GM18861 (cell line): ENCODE measurements around the gene CDKAL1.
"Not testable (repeated sequence)": the region's sequence is repeated elsewhere in the genome, so short reads cannot be mapped to it uniquely, and the experiment has no call there.

Experiments used
- ATAC-seq: cut with Tn5 transposase; IDR thresholded peaks from one replicate; pipeline ENCODE4 v1.9.1; 2021; ENCODE audit not compliant: unreplicated experiment

Gene CDKAL1

GRCh38 chr6:20589266-20589665 lies 55.0 kb downstream of the CDKAL1 start:
- ATAC-seq = no peak

- ATAC-seq = not testable (repeated sequence)
Observed at GRCh38 chr6:20590476-20590875, 56.2 kb downstream of the CDKAL1 start.

GRCh38 chr6:20594299-20594853 lies 60.1 kb downstream of the CDKAL1 start:
- not testable (repeated sequence) for ATAC-seq

GRCh38 chr6:20599302-20600051 lies 65.2 kb downstream of the CDKAL1 start:
- ATAC-seq = peak; percentile 67

- ATAC-seq = no peak
Observed at GRCh38 chr6:20600831-20601230, 66.6 kb downstream of the CDKAL1 start.

DNA sequence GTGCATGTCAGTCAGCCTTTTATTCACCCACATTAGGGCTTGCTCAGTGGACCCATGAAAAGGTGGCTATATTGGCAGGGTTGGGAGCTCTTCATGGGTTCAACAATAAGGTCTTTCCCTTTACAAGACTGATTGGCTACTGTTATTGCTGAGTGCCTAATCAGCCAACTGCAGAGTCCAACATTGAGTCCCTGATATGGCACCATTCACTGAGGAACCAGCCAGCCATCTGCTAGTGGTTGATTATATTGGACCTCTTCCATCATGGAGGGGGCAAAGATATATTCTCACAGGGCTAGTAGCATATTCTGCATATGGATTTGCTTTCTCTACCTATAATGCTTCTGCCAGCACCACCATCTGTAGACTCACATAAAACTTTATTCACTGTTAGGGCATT lies 69.9 kb downstream of the CDKAL1 start:
- no peak for ATAC-seq

- no peak for ATAC-seq
Observed at GRCh38 chr6:20605061-20605460, 70.8 kb downstream of the CDKAL1 start.

DNA sequence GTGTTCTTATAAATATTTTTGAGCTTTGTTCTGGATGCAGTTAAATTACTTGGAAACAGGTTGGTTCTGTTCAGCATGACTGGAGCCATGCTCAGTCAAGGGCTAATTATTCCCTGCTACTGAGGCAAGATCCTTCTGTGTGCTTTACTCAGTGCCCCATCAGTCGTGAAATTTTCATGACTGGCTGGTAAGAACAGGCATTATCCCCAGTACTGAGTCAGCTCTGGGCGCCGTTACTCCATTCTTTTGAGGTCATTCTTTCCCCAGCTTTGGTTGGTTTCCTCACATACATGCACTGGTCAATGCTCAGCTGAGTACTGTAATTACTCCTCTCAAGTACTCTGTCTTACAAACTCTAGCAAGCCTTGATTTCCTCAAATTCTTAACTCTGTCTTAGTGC lies 71.3 kb downstream of the CDKAL1 start:
- ATAC-seq = no peak

- no peak for ATAC-seq
Observed at GRCh38 chr6:20606831-20607230, 72.6 kb downstream of the CDKAL1 start.

GRCh38 chr6:20608356-20608755 lies 74.1 kb downstream of the CDKAL1 start:
- ATAC-seq = no peak

DNA sequence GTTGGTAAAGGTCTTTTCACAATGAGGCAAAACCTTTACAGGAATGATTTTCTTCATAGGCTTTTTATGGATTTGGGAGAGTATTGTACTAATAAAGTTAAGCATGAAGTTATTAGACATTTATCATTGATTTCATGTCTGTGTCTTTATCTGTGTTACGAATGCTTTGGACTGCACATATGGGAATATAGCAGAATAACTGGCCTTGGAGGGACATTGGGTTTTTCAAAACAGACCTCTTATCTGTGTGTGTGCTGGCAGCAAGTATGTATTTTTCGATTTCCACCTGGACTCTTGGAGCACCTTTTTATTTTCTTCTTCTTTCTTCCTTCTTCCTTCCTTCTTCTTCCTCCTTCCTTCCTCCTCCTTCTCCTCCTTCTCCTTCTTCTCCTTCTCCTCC lies 74.6 kb downstream of the CDKAL1 start:
- no peak for ATAC-seq

GRCh38 chr6:20609924-20610323 lies 75.7 kb downstream of the CDKAL1 start:
- ATAC-seq = not testable (repeated sequence)

DNA sequence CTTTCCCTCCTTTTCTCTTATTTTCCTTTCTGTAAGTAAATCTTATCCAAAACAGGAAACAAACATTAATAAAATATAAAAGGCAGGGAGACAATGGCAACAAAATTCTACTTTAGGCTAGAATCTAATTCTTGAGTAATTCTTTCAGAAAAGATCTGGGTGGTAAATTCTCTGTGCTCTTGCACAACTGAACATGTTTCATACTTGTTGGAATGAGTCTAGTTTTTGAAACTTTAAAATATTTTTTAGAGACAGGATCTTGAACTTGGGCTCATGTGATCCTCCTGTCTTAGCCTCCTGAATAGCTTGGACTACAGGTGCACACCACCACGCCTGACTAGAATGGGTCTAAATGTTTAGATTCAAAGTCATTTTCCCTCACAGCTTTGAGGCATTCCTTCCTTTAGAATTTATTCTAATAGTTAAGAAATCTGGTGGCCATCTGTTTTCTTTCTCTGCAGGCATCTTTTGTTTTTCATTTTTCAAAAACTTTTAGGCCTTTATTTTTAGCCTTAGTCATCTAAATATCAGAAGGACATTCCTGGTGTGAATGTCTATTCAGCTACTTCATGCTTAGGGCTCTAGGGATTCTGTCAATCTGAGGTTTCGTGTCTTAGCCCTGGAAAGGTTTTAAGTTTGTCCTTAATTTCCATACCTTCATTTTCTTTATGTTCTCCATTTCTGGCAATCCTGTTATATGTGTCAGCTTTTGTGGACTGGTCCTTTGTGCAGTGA lies 76.5 kb downstream of the CDKAL1 start:
- no peak for ATAC-seq

DNA sequence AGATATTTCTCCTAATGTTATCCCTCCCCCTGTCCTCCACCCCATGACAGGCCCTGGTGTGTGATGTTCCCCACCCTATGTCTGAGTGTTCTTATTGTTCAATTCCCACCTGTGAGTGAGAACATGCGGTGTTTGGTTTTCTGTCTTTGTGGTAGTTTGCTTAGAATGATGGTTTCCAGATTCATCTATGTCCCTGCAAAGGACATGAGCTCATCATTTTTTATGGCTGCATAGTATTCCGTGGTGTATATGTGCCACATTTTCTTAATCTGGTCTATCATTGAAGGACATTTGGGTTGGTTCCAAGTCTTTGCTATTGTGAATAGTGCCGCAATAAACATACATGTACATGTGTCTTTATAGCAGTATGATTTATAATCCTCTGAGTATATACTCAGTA lies 83.3 kb downstream of the CDKAL1 start:
- not testable (repeated sequence) for ATAC-seq

GRCh38 chr6:20620043-20620442 lies 85.8 kb downstream of the CDKAL1 start:
- no peak for ATAC-seq

DNA sequence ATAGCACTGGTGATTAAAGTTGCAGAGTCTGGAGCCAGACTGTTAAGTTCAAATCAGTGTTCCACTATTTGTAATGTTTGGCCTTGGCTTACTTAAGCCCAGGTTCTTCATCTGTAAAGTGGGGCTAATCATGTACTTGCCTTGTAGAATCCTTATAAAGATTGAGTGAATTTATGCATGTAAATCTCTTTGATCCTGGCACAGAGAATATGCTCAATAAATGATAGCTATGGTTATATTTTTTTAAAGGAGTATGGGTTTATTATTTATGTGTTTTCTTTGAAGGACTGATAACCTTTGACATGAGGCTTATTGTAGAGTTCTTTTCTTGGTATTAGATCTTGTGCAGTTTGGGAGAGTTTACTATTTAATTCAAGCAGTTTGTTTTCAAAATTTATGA lies 89.5 kb downstream of the CDKAL1 start:
- ATAC-seq = no peak

DNA sequence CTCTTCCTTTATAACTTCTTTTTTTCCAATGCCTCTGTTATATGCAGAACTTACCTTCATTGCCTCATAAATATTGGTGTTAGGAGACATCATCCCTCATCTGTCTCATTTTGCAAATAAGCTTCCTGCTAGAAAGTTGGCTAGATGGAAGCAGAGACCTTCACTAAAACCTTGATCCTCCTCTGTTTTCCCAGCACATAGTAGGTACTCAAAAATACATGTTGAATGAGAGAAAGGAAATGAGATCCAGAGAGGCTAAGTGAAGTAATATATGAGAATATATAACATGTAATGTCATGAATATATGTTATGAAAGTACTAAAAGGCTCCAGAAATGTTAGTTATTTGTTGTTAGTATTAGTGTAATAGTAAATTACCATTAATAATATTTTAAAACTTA lies 91.9 kb downstream of the CDKAL1 start:
- no peak for ATAC-seq

DNA sequence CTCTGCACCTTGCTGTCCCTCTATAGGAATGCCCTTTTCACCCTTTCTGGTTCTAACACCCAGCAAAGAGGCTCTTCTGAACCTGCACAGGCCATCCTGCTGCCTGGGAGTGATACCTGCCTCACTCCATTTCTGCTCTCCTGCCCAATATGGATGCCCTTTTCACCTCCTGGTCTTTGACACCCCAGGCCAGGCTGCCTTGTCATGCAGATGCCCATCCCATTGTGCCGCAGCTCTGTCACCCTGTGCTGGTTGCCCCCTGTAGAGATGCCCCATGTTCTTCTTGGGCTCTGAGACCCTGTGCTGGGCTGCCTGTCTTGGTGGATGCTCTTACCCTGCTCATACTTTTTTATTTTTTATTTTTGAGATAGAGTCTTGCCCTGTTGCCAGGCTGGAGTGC lies 95.3 kb downstream of the CDKAL1 start:
- ATAC-seq = no peak

DNA sequence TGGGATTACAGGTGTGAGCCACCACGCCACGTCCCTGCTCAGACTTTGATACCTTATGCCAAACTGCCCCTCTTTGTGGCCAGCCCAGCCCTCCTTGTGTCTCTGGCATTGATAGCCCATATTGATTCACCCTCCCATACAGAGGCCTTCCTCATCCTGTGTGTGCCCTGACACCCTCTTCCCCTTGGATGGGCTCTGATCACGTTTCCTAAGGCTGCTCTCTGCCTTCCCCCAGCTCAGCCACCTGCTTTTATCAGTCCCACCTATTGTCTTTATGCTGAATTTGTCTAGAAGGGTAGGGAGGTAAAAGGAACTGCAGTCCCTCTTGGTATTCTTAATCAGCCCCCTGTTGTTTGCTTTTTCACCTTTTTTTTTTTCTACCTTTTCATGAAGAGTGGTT lies 95.9 kb downstream of the CDKAL1 start:
- no peak for ATAC-seq

- peak; percentile 37 for ATAC-seq
Observed at GRCh38 chr6:20630617-20631548, 96.6 kb downstream of the CDKAL1 start.

- ATAC-seq = peak; percentile 52
Observed at GRCh38 chr6:20631549-20631924, 97.3 kb downstream of the CDKAL1 start.
